ENCODE results near the gene DBN1.

The DBN1 gene

DNA sequence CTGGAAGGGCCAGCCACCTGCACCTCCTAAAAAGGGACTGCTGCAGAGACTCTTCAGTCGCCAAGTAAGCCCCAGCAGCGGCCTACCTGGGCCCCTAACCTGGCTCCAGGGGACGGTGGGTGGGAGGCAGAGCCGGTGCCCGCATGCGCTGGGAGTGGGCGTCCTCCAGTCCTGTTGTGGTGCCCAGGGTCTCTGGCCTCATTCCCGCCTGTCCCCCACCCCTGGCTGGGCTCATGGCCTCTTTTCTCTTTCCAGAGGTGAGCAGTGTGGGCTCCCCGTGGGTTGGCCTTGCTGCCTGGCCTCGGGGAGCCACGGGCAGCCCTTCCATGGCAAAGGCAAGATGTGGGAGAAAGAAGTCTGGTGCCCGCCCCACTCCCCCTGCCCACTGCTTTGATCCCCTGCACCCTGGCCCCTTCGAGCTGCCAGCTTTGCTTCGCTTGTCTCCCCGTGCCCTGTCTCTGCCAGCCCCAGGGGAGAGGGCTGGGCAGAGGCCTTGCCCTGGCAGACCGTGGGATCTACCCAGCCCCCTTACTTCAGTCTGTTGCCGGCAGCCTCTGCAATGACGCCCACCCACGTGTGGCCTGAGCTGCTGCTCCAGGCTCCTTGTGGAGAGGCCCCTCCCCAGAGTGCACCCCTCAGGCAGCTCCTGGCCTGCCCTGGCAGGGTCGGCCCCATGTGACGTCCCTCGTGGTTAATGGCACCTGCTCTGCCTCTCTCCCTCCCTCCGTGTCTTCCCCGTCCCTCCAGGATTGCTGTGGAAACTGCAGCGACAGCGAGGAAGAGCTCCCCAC lies 32.2 kb downstream of the DBN1 start:
- DNase-seq = no peak

DNA sequence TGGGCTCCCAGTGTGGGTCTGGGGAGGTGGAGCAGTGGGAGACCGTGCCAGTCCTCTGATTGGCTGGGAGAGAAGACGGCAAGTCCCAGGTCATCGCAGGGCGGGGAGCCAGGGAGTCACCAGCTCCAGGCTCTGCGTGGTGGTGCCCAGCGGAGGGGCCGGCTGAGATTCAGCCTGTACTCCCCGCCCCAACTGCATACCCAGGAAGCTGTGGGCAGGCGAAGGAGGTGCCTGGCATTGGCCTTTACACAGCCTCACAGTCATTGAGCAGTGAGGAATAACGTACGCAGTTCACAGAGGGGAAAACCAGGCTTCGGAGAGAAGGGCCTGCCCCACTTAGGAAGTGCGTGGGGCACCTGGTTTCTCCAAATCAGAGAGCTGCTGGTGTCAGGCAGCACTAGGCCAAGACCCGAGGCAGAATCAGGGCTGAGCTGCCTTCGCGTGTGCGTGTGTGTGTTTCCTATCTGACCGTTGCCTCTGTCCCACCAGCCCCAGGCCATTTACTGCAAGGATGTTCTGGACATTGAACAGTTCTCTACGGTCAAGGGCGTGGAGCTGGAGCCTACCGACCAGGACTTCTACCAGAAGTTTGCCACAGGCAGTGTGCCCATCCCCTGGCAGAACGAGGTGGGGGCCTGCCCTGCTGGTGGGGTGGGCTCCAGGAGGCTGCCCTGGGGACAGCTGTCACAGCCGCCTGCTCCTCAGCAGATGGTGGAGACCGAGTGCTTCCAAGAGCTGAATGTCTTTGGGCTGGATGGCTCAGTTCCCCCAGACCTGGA lies 33.0 kb downstream of the DBN1 start:
- DNase-seq = peak; percentile 50 to 54

DNA sequence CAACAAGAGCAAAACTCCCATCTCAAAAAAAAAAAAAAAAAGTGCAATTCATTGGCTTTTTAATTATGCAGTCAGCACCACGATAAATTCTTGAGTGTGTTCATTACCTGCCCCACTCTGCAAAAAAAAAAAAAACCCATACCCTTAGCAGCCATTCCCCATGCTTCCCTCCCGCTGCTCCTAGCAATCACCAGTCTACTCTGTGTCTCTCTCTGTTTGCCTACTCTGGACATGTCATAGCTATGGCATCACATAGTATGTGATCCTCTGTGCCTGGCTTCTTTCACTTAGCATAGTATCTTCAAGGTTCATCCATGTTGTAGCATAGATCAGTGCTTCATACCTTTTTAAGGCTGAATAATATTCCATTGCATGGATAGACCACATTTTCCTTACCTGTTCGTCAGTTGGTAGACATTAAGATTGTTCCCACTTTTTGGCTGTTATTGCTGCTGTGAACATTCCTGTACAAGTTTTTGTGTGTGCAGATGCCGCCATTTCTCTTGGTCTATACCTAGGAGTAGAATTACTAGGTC lies 33.8 kb downstream of the DBN1 start:
- no peak for DNase-seq

DNA sequence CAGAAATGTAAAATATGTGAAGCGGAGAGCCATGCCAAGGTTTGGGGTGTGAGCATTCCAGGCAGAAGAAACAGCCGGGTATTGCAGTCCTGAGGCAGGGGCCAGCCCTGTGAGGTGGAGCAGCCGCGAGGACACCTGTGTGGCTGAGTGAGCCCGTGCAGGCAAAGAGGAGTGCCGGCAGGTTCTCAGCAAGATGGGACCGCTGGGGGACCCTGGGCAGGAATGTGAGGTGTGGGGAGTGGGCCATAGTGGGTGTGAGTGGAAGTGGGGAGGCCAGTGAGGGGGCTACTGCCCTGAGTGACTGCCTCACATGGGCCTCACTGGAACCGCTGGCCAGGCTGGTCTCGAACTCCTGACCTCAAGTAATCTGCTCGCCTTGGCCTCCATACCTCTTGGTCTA lies 35.0 kb downstream of the DBN1 start:
- DNase-seq = no peak

DNA sequence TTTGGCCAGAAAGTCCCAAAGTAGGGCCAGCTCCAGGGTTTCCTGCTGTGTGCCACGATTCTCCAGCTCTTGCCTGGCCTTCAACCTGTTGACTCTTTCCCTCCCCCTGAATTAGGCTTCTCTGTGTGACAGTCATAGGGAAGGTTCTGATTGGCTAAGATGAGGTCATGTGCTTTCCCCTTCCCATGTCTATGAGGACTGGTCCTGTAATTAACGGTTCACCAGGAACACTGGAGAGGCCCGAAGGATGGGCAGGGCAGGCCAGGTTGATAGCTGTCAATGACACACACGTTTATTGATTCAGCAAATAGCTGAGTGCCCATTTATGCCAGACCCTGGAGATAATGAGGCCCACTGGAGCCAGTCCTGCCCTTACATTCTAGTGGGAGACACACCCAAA lies 35.8 kb downstream of the DBN1 start:
- DNase-seq = no peak

DNA sequence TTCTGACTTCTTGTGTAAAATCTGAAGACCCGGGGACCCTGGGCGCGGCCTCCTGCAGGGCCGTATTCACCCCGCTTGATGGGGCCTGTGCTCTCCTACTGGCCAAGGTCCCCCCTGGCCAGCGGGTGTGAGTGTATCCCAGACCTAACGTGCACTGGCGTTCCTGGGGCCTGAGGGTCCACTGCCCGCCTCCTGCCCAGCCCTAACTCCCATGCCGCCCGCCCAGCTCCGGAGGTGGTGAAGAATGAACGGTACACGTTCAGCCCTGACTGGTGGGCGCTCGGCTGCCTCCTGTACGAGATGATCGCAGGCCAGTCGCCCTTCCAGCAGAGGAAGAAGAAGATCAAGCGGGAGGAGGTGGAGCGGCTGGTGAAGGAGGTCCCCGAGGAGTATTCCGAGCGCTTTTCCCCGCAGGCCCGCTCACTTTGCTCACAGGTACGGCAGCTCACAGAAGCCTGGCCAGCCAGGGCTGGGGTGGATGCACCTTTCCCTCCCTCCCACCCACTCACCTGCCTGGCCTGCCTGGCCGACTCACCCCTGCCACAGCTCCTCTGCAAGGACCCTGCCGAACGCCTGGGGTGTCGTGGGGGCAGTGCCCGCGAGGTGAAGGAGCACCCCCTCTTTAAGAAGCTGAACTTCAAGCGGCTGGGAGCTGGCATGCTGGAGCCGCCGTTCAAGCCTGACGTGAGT lies 37.4 kb downstream of the DBN1 start:
- no peak for DNase-seq

DNA sequence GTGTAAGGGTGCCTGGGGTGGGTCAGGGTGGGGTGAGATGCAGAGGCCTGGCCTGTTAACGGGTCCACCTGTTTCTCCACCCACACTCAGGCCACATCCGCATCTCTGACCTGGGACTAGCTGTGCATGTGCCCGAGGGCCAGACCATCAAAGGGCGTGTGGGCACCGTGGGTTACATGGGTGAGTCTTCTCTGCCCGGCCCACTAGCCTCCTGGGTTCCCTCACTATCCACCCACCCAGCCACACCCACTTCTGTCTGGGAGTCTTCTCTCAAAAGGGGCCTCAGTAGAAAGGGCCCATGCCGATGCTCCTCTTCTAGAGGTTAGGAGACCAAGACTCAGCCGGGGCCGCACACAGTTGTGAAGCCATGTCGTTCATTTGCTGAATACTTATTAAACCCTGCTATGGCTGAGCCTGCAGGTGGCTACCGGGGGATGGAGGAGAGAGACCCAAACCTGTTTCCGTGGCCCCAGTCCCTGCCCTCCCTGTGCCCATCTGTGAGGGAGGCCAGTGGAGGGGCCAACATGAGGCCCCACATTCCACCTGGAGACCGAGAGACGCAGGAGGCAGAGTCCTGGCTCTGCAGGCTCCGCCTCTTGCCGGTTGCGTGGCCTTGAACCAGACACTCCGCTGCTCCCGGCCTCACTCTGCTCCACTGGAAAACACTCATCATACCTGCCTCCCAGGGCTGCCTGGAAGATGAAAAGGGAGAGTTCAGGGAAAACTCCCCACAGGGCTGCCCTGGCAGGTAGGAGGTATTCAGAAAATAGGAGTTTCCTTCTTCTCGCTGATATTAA lies 38.3 kb downstream of the DBN1 start:
- DNase-seq = no peak

DNA sequence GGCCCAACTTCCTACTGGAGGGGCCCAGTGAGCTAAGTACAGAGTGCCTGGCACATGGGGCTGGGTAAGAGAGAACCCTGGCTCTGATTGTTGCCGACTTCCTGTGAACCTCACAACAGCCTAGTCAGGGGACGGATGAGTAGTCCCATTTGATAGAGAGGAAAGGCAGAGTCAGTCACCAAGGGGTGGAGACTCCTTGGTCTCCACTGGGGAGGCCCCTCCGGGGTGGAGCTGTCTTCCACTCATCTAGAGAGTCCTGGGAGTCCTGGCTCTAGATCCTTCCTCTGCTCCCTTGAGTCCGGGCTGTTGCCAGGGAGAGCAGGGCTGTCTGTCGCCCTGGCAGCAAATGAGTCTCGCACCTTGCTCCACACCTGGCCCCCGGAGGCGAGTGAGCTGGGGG lies 39.0 kb downstream of the DBN1 start:
- DNase-seq = peak; percentile 51 to 56

DNA sequence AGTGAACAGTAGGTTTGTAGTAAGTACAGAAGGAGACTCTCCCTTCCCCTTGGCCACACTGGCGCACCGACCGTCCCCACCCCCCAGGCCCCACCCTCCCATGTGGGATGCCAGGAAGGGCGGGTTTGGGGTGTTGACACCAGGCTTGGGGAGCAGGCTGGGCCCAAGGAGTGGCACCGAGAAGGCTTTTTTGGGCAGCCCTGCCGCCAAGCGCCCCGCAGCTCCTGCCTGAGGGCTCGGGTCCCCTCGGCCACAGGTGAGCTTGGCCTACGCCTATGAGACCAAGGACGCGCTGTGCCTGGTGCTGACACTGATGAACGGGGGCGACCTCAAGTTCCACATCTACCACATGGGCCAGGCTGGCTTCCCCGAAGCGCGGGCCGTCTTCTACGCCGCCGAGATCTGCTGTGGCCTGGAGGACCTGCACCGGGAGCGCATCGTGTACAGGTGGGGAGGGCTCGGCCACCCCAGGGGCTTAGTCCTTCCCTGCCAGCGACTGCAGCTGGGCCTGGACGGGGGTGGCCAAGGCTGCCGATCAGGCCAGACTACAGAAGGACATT lies 39.7 kb downstream of the DBN1 start:
- DNase-seq = no peak

DNA sequence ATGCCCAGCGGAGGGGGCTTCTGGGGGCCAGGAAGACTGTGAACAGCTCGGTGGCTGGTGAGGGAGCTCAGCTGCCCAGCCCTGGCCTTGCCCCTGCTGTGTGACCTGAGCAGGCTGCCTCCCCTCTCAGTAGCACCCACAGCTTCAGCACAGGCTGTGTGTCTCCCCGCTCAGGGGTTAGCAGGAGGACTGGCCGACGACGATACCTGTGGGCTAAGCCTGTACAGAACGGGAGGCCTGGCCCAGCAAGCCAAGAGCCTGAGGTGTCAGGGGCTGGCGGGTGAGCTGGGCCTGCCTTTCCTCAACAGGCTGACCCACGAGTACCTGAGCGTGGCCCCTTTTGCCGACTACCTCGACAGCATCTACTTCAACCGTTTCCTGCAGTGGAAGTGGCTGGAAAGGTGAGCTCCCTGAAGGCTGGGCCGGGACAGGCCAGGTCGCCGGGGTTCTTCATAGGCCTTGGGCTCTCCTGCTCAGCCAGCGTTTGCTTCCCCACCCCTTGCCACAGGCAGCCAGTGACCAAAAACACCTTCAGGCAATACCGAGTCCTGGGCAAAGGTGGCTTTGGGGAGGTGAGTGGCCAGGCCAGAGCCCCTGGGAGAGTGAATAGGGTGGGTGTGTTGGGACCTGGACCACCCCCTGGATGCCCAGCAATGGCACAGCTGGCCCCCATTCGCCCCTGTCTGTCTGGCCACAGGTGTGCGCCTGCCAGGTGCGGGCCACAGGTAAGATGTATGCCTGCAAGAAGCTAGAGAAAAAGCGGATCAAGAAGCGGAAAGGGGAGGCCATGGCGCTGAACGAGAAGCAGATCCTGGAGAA lies 40.4 kb downstream of the DBN1 start:
- DNase-seq = no peak

DNA sequence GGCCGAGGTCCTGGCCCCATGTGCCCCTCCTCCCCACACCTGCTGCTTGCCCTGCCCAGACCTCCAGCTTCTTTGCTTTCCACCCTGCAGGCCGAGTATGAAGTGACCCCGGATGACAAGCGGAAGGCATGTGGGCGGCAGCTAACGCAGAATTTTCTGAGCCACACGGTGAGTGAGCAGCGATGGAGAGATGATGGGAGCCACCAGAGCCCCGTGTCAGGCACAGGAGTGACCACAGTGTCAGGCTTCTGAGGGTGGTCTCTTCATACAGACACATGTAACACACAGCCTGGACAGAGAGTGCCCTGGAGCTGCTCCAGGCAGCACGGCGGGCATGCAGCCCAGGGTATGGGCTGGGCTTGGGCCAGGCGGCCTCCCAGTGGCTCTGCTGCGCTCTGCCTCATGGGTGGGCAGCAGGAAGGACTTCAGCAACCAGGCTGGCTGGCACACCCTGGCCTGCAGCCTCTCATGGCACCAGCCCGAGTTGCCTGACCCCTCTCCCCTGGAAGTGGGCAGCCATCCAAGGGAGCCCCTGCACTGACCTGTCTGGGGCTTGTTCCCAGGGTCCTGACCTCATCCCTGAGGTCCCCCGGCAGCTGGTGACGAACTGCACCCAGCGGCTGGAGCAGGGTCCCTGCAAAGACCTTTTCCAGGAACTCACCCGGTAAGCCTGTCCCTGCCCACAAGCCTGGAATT lies 41.1 kb downstream of the DBN1 start:
- DNase-seq = peak; percentile 44

DNA sequence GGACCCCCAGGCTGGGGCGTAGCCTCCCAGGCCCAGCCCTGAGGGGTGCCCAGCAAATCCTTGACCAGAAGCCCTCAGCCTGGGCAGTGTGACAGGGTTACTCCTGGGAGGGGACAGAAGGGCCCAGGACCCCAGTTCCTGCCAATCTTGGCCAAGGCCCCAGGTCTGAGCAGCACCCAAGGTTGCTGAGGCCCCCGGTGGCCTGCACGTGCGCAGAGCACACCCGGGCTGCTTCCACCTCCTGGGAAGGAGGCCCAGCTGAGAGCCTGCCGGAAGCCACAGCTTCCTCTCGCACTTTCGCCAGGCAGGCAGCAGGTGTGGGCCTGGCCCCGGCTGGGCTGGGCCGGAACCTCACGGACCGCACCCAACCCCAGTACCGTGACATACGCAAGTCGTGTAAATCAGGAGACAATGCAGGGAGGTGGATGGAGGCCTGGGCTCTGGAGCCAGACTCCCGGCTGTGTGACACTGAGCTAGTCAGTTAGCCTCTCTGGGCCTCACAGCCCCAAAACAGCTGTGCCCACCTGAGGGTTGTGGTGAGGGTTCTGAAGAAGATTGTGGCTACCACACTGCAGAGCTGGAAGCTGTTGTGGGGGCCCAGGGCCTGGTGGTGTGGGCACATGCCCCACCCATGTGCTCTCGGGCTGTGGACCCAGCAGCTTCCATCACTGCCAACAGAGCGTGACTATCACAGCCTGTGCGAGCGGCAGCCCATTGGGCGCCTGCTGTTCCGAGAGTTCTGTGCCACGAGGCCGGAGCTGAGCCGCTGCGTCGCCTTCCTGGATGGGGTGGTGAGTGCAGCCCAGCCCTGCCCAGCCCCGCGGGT lies 41.9 kb downstream of the DBN1 start:
- DNase-seq = peak; percentile 27 to 35

DNA sequence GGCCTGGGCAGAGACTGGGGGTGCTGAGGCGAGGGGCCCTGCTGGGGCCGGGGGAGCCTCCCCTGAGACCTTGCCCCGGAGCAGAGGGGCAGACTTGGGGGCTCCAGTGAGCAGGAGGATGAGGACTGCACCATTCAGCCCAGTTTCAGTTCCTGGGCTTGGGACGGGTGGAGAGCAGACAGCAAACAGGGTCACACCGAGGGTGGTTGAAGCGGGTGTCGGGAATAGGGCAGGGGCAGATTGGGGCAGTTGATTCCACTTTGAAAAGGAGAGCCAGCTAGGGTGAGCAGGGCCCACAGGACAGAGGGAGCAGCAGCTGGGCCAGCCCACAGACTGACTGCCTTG lies 42.5 kb downstream of the DBN1 start:
- no peak for DNase-seq

DNA sequence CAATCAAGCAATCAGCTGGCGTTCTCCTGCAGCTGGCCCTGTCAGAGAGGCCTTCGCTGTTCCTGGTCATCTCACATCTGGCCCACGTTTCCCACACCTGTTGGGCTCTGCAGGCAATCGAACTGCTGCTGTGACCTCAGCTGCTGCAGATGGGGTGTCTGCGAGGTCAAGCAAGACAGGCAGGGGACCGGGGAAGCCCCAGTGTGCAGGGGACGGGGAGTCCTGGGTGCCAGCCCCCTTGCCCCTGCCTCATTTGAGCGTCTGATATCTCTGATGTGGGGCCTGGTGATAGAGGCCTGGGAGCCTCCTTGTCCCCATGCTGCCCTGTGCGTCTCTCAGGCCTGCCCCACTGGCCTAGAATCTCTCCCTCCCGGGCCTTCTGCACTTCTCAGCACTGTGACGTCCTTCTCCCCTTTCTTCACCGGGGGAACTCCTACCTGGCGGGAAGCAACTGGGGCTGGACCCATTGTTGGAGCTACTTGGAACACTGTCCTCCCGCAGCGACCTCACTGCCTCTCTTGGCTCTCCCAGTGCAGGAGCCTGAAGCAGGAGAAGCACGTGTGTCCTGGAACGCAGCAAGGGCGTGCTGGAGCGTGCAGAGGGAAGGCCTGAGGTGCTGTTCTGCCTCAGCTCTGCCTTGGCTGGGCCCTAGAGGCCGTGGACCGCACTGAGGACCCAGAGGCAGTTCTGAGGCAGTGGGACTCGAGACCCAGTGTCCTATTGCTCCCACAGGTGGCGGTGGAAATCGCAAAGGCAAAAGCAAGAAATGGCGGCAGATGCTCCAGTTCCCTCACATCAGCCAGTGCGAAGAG lies 43.1 kb downstream of the DBN1 start:
- no peak for DNase-seq

DNA sequence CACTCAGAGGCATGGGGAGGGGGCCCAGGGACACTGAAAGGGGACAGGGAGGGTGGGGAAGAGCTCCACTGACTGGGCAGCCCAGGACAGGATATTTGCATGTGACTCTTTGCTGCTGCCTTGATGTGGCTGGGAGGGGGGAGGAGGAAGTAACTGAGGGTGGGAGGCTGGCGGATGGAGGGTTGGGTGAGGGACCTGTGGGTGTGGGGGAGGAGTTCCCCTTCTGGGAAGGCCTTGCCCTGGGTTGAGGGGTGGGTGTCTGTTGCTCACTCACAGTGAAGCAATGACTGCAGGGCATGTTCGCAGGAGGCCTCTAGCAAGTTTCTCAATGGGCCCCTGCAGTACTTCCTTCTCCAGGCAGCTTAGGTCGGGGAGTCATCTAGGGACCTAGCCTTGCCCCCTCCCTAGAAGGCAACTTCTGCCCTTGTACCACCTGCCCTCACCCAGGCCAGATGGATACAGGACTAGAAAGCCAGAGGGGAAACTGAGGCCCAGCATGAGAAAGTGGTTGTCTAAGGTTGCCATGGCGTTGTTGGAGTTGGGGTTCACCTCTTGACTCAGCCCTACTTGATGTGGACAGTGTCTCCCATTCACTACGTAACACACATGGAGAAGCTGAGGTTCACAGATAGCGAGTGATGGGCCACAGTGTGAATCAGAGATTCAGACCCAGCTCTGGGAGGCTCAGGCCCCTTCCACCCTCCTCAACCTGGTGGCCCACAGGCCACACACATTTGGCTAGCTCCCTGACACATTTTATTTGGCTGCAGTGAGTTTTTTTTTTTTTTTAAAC lies 44.0 kb downstream of the DBN1 start:
- DNase-seq = peak; percentile 87 to 89

DNA sequence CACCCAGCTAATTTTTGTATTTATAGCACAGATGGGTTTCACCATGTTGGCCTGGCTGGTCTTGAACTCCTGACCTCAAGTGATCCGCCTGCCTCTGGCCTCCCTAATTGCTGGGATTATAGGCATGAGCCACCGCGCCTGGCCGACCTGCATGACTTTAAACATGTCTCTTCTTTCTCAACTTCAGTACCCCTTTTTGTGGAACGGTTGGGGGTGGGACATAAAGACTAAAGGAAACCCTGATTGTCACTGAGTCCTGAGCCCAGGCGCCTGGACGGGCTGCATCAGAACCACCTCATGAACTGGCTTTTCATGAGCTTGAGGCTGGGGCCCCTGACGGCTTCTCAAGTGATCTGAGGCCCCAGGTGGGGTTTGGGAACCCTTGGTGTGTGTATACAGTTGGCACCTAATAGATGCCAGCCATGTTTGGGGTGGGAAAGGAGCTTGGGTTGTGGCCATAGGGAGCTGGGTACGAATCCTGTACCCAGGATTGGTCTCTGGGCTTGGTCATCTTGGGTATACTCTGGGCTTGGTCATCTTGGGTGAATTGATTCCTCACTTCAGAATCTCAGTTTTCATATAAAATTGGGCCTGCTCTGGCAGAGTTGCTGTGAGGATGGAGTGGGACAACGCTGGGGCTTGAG lies 44.7 kb downstream of the DBN1 start:
- no peak for DNase-seq

DNA sequence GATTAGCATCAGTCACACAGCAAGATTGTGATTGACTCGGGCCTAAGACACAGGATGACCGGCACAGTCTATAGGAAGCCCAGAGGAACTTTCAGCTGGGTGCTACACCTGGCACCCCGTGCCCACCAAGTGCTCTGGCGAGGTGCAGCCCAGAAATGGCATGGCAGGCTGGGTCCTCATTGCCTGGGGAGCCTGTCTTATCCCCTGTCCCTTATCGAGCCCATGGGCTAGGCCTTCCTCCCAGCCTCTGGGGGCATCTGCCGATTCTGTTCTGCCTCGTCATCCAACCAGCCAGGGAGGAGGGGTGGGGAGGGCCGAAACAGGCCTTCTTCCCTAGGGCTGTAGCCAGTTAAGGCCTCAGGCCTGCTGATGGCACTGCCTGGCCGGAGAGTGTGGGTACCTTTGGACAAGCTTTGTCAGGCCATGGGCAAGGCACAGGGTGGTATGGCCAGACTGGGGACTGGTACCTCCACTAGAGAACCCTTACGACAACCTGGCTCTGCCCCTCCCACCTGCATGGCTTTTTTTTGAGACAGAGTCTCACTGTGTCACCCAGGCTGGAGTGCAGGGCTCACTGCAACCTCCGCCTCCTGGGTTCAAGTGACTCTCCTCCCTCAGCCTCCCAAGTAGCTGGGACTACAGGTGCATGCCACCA lies 45.4 kb downstream of the DBN1 start:
- DNase-seq = no peak

All from activated CD4-positive, alpha-beta T cell treated with anti-CD3 and anti-CD28 coated beads, Interleukin-2, amount 50 U/mL, for 4 hours (primary cell).